Astrocyte of the spinal cord (primary cell): ENCODE measurements around the gene SIRT6.
"Not testable (repeated sequence)": the region's sequence is repeated elsewhere in the genome, so short reads cannot be mapped to it uniquely, and the experiment has no call there.

Experiments used
- DNase-seq: peaks from one replicate; pipeline ENCODE4 v3.0.0; 2011; ENCODE audit warnings: low read depth, low spot score
- H3K4me3 ChIP-seq: 2 replicates; pipeline ENCODE4 v1.5.1; 2011; ENCODE audit warnings: low read depth, mild to moderate bottlenecking, low read length, moderate library complexity
- in situ Hi-C: cut with HindIII; loops from 2 replicates; pipeline ENCODE4 v1.10.0; 2017; ENCODE audit warnings: low sequenced_read_pairs
- TF ChIP-seq, protein P1 (sequence below): IDR thresholded peaks from 2 replicates; pipeline ENCODE4 v1.5.1; 2012; ENCODE audit warnings: low read depth, mild to moderate bottlenecking, low read length, inconsistent platforms

Gene SIRT6

DNA sequence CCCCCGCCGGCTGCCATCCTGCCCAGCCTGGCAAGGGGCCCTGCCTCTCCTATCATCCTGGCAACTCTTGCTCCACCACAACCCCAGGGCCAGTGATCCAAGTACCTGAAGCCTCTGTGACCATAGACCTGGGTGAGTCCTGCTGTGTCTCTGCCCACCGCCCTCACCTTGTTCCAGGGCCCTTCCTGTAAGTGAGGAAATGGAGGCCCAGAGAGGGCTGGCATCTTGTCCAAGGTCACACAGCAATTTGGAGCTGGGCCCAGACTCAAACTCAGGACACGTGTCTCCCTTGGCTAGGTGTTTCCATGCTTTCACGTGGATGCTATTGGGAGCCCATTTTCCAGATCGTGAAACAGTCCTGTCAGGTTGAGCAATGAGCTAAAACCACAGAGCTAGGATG, 25.2 kb downstream of the SIRT6 start:
- no peak for DNase-seq
- no peak overlapping the region for H3K4me3 ChIP-seq
- in situ Hi-C loops, result no loop called here
- TF ChIP-seq, protein P1, sequence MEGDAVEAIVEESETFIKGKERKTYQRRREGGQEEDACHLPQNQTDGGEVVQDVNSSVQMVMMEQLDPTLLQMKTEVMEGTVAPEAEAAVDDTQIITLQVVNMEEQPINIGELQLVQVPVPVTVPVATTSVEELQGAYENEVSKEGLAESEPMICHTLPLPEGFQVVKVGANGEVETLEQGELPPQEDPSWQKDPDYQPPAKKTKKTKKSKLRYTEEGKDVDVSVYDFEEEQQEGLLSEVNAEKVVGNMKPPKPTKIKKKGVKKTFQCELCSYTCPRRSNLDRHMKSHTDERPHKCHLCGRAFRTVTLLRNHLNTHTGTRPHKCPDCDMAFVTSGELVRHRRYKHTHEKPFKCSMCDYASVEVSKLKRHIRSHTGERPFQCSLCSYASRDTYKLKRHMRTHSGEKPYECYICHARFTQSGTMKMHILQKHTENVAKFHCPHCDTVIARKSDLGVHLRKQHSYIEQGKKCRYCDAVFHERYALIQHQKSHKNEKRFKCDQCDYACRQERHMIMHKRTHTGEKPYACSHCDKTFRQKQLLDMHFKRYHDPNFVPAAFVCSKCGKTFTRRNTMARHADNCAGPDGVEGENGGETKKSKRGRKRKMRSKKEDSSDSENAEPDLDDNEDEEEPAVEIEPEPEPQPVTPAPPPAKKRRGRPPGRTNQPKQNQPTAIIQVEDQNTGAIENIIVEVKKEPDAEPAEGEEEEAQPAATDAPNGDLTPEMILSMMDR, result no peak

DNA sequence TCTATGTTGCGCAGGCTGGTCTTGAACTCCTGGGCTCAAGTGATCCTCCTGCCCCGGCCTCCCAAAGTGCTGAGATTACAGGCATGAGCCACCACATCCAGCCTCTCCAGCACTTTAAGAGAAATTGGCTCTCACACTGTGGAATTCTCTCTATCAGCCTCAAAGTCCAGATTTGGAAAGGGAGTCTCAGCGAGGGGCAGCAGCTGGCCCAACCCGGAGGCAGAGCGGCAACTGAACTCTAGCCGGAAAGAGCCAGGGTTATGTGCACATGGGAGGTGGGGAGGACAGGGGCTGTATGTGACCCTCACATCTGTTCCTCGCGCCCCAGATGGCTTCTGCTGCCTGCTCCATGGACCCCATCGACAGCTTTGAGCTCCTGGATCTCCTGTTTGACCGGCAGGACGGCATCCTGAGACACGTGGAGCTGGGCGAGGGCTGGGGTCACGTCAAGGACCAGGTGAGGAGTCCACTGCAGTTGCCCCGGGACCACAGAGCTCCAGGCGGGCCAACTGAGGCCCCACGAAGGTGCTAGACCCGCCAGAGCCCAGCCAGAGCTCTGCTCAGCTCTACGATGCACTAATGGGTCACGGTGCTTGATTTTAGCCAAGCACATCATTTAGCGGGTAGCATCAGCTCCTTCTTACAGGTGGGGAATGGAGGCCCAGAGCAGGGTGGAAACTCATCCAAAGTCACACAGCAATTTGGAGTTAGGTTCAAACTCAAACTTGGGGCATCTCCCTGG, 27.6 kb downstream of the SIRT6 start:
- no peak for DNase-seq
- H3K4me3 ChIP-seq, result no peak overlapping the region
- TF ChIP-seq, protein P1, result no peak
- in situ Hi-C loops, result no loop called here

DNA sequence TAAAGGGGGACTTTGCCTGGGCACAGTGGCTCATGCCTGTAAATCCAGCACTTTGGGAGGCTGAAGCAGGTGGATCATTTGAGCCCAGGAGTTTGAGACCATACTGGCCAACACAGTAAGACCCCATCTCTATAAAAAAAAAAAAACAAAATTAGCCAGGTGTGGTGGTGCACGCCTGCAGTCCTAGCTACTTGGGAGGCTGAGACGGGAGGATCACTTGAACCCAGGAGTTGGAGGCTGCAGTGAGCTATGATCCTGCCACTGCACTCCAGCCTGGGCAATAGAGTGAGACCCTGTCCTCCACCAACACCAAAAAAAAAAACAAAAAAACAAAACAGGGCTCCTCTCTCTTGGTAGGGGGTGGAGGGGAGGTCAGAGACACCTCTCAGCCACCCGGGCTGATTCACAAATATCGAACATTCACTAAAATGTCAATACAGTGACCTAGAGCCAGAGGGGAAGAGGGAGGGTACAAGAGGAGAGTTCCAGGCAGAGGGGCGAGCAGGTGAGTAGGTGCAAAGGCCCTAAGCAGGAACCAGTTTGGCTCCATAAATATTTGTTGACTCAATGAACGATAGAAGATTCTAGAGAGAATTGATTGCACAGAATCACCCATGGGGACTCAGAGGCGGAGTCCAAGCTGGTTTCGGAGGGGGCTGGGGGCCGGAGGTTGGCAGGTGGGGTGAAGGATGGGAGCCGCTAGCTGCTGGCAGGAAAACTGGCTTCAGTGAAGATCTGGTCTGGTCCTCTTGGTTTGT, 29.9 kb downstream of the SIRT6 start:
- no peak for DNase-seq
- H3K4me3 ChIP-seq, result no peak overlapping the region
- in situ Hi-C loops, result no loop called here
- TF ChIP-seq, protein P1, result no peak

DNA sequence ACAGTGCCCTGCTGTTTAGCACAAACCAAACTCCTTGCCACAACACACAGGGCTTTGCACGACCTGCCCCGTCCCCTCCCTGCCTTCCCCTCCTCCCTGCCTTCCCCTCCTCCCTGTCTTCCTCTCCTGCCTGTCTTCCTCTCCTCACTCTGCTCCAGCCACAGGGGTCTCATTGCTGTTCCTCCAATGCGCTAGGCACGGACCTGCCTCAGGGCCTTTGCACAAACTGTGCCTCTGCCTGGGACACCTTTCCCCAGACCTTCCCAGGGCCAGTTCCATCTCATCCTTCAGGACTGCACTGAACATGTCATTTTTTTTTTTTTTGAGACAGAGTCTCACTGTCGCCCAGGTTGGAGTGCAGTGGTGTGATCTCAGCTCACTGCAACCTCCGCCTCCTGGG, 30.7 kb downstream of the SIRT6 start:
- H3K4me3 ChIP-seq, result no peak overlapping the region
- DNase-seq, result no peak
- in situ Hi-C loops, result no loop called here
- TF ChIP-seq, protein P1, result no peak

DNA sequence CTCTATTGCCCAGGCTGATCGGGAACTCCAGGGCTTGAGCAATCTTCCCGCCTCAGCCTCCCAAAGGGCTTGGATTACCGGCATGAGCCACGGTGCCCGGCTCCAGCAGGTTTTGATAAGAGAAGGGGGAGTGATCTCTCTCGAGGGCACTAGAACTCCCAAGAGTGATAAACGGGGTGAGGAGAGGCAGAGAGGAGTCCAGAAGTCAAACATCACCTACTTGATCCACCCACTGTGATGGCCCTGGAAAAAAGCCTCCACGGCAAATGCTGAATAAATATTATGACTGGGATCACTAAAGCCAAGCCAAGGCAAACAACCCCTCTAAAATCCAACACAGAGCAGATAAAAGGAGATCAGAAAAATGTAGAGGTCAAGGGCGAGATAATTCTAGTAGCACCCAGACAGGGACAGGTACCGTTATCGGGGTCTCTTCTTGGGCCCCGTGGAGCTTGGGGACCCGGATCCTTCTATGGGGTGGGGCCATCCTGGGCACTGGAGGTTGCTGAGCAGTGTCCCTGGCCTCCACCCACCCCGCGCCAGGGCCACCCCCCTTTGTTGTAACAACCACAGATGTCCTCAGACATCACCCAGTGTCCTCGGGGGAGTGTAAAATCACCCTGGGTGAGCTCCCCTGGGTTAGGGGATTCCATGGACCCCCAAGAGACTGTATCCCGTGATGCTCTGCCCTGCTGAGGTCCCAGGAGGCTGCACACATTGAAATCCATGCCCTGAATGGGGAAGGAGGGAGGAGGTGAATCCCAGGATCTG, 32.7 kb downstream of the SIRT6 start:
- TF ChIP-seq, protein P1, result no peak
- no peak for DNase-seq
- in situ Hi-C loops, result no loop called here
- no peak overlapping the region for H3K4me3 ChIP-seq

DNA sequence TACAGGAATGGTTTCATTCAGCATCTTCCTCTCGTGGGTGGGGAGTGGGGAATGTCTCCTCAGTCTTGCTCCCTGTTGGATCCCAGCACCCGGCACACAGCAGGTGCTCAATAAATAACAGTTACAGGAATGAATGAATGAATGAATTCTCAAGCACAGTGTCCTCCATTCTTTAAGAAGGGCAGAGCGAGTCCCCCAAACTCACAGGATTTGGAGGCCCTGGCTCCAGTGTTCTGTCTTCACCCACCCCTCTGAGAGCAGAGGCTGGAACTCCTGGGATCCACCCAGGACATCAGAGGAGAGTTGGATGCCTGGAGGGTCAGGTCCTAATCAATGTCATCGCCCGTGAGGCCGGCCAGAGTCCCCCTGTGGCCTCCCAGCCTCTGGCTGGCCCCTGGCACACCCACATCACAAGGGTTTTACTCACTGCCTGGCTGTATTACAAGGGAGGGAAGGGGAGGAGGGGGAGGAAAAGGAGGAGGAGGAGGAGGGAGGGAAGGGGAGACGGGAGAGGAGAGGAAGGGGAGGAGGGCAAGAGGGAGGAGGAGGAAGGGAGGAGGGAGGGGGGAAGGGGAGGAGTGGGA, 37.6 kb downstream of the SIRT6 start:
- TF ChIP-seq, protein P1, result no peak
- in situ Hi-C loops, result no loop called here
- no peak overlapping the region for H3K4me3 ChIP-seq
- DNase-seq, result no peak

DNA sequence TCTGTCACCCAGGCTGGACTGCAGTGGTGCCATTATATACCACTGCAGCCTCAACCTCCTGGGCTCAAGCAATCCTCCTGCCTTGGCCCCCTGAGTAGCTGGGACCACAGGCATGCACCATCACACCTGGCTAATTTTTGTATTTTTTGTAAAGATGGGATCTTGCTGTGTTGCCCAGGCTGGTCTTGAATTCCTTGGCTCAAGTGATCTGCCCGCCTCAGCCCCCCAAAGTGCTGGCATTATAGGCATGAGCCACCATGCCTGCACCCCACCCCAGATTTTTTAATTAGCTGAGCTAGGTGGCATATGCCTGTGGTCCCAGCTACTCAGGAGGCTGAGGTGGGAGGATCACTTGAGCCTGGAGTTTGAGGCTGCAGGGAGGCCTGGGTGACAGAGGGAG, 39.4 kb downstream of the SIRT6 start:
- in situ Hi-C loops, H3K4me3 ChIP-seq, DNase-seq: not testable (repeated sequence)
